ENCODE data around the gene C12orf75.
"Not testable (repeated sequence)": the region's sequence is repeated elsewhere in the genome, so short reads cannot be mapped to it uniquely, and the experiment has no call there.

Gene C12orf75

GRCh38 chr12:105331805-105332251 is 1.3 kb downstream of the C12orf75 start:
- Histone ChIP-seq H3K27ac (ENCODE audit: low read depth, low read length) (no peak overlapping the region), H3K4me3 (ENCODE audit: low read length) (no peak overlapping the region)

GRCh38 chr12:105332286-105332685 is 1.8 kb downstream of the C12orf75 start:
- H3K9ac ChIP-seq (ENCODE audit: low read length); H3K4me3 ChIP-seq (ENCODE audit: low read length); H3K27ac ChIP-seq (ENCODE audit: low read depth, low read length); H3K36me3 ChIP-seq (ENCODE audit: control insufficient read depth, insufficient read depth, low read length); H3K27me3 ChIP-seq (ENCODE audit: control insufficient read depth, insufficient read depth, low read length); H3K4me1 ChIP-seq (ENCODE audit: control insufficient read depth, insufficient read depth, low read length): not testable (repeated sequence)

More at GRCh38 chr12:105331805-105332251, 1.3 kb downstream of the C12orf75 start:
- Histone ChIP-seq H3K4me1 (ENCODE audit: control insufficient read depth, insufficient read depth, low read length) (peaks cover 5% of the 10 kb centered on the region), H3K27me3 (ENCODE audit: control insufficient read depth, insufficient read depth, low read length) (no peaks in the 10 kb centered on the region), H3K36me3 (ENCODE audit: control insufficient read depth, insufficient read depth, low read length) (no peaks in the 10 kb centered on the region), H3K9ac (ENCODE audit: low read length) (no peak overlapping the region)

- Histone ChIP-seq H3K36me3 (ENCODE audit: control insufficient read depth, insufficient read depth, low read length) (no peaks in the 10 kb centered on the region), H3K27ac (ENCODE audit: low read depth, low read length) (no peak overlapping the region), H3K4me1 (ENCODE audit: control insufficient read depth, insufficient read depth, low read length) (peaks cover 5% of the 10 kb centered on the region), H3K27me3 (ENCODE audit: control insufficient read depth, insufficient read depth, low read length) (no peaks in the 10 kb centered on the region), H3K4me3 (ENCODE audit: low read length) (no peak overlapping the region), H3K9ac (ENCODE audit: low read length) (no peak overlapping the region)
Observed at GRCh38 chr12:105332925-105333324, 2.4 kb downstream of the C12orf75 start.

- Histone ChIP-seq H3K9ac (ENCODE audit: low read length) (no peak overlapping the region), H3K27me3 (ENCODE audit: control insufficient read depth, insufficient read depth, low read length) (no peaks in the 10 kb centered on the region), H3K4me1 (ENCODE audit: control insufficient read depth, insufficient read depth, low read length) (peaks cover 5% of the 10 kb centered on the region), H3K4me3 (ENCODE audit: low read length) (no peak overlapping the region), H3K36me3 (ENCODE audit: control insufficient read depth, insufficient read depth, low read length) (no peaks in the 10 kb centered on the region), H3K27ac (ENCODE audit: low read depth, low read length) (no peak overlapping the region)
Observed at GRCh38 chr12:105334001-105334400, 3.5 kb downstream of the C12orf75 start.

- no peak overlapping the region for H3K9ac ChIP-seq (ENCODE audit: low read length)
- peaks cover 5% of the 10 kb centered on the region for H3K4me1 ChIP-seq (ENCODE audit: control insufficient read depth, insufficient read depth, low read length)
- H3K4me3 ChIP-seq (ENCODE audit: low read length), result no peak overlapping the region
- H3K27me3 ChIP-seq (ENCODE audit: control insufficient read depth, insufficient read depth, low read length), result no peaks in the 10 kb centered on the region
- H3K27ac ChIP-seq (ENCODE audit: low read depth, low read length), result no peak overlapping the region
- no peaks in the 10 kb centered on the region for H3K36me3 ChIP-seq (ENCODE audit: control insufficient read depth, insufficient read depth, low read length)
Observed at GRCh38 chr12:105334582-105334981, 4.1 kb downstream of the C12orf75 start.

GRCh38 chr12:105335856-105336255 is 5.4 kb downstream of the C12orf75 start:
- H3K4me3 ChIP-seq (ENCODE audit: low read length), result no peak overlapping the region
- H3K9ac ChIP-seq (ENCODE audit: low read length), result no peak overlapping the region
- H3K27me3 ChIP-seq (ENCODE audit: control insufficient read depth, insufficient read depth, low read length), result no peaks in the 10 kb centered on the region
- no peaks in the 10 kb centered on the region for H3K36me3 ChIP-seq (ENCODE audit: control insufficient read depth, insufficient read depth, low read length)
- no peaks in the 10 kb centered on the region for H3K4me1 ChIP-seq (ENCODE audit: control insufficient read depth, insufficient read depth, low read length)
- H3K27ac ChIP-seq (ENCODE audit: low read depth, low read length), result no peak overlapping the region

- H3K9ac ChIP-seq (ENCODE audit: low read length), result no peak overlapping the region
Observed at GRCh38 chr12:105336411-105336810, 5.9 kb downstream of the C12orf75 start.

GRCh38 chr12:105337391-105337790 is 6.9 kb downstream of the C12orf75 start:
- no peak overlapping the region for H3K27ac ChIP-seq (ENCODE audit: low read depth, low read length)
- H3K9ac ChIP-seq (ENCODE audit: low read length), result no peak overlapping the region
- H3K4me1 ChIP-seq (ENCODE audit: control insufficient read depth, insufficient read depth, low read length), result no peaks in the 10 kb centered on the region
- no peak overlapping the region for H3K4me3 ChIP-seq (ENCODE audit: low read length)
- no peaks in the 10 kb centered on the region for H3K27me3 ChIP-seq (ENCODE audit: control insufficient read depth, insufficient read depth, low read length)
- no peaks in the 10 kb centered on the region for H3K36me3 ChIP-seq (ENCODE audit: control insufficient read depth, insufficient read depth, low read length)

More at GRCh38 chr12:105336411-105336810, 5.9 kb downstream of the C12orf75 start:
- no peaks in the 10 kb centered on the region for H3K27me3 ChIP-seq (ENCODE audit: control insufficient read depth, insufficient read depth, low read length)
- H3K36me3 ChIP-seq (ENCODE audit: control insufficient read depth, insufficient read depth, low read length), result no peaks in the 10 kb centered on the region
- no peak overlapping the region for H3K4me3 ChIP-seq (ENCODE audit: low read length)
- H3K27ac ChIP-seq (ENCODE audit: low read depth, low read length), result no peak overlapping the region
- H3K4me1 ChIP-seq (ENCODE audit: control insufficient read depth, insufficient read depth, low read length), result no peaks in the 10 kb centered on the region

- H3K27me3 ChIP-seq (ENCODE audit: control insufficient read depth, insufficient read depth, low read length), result no peaks in the 10 kb centered on the region
- no peak overlapping the region for H3K4me3 ChIP-seq (ENCODE audit: low read length)
- H3K4me1 ChIP-seq (ENCODE audit: control insufficient read depth, insufficient read depth, low read length), result no peaks in the 10 kb centered on the region
- no peak overlapping the region for H3K9ac ChIP-seq (ENCODE audit: low read length)
- no peak overlapping the region for H3K27ac ChIP-seq (ENCODE audit: low read depth, low read length)
- no peaks in the 10 kb centered on the region for H3K36me3 ChIP-seq (ENCODE audit: control insufficient read depth, insufficient read depth, low read length)
Observed at GRCh38 chr12:105338966-105339365, 8.5 kb downstream of the C12orf75 start.

- Histone ChIP-seq H3K27me3 (ENCODE audit: control insufficient read depth, insufficient read depth, low read length) (no peaks in the 10 kb centered on the region), H3K4me1 (ENCODE audit: control insufficient read depth, insufficient read depth, low read length) (no peaks in the 10 kb centered on the region), H3K4me3 (ENCODE audit: low read length) (no peak overlapping the region), H3K27ac (ENCODE audit: low read depth, low read length) (no peak overlapping the region), H3K36me3 (ENCODE audit: control insufficient read depth, insufficient read depth, low read length) (no peaks in the 10 kb centered on the region), H3K9ac (ENCODE audit: low read length) (no peak overlapping the region)
Observed at GRCh38 chr12:105341010-105341409, 10.5 kb downstream of the C12orf75 start.

GRCh38 chr12:105341620-105342019 is 11.1 kb downstream of the C12orf75 start:
- H3K27me3 ChIP-seq (ENCODE audit: control insufficient read depth, insufficient read depth, low read length); H3K36me3 ChIP-seq (ENCODE audit: control insufficient read depth, insufficient read depth, low read length); H3K4me3 ChIP-seq (ENCODE audit: low read length); H3K27ac ChIP-seq (ENCODE audit: low read depth, low read length); H3K4me1 ChIP-seq (ENCODE audit: control insufficient read depth, insufficient read depth, low read length); H3K9ac ChIP-seq (ENCODE audit: low read length): not testable (repeated sequence)

- H3K4me1 ChIP-seq (ENCODE audit: control insufficient read depth, insufficient read depth, low read length), result no peaks in the 10 kb centered on the region
Observed at GRCh38 chr12:105342464-105342863, 12.0 kb downstream of the C12orf75 start.

GRCh38 chr12:105343836-105344235 is 13.3 kb downstream of the C12orf75 start:
- no peaks in the 10 kb centered on the region for H3K4me1 ChIP-seq (ENCODE audit: control insufficient read depth, insufficient read depth, low read length)
- no peaks in the 10 kb centered on the region for H3K27me3 ChIP-seq (ENCODE audit: control insufficient read depth, insufficient read depth, low read length)
- H3K27ac ChIP-seq (ENCODE audit: low read depth, low read length), result no peak overlapping the region
- H3K9ac ChIP-seq (ENCODE audit: low read length), result no peak overlapping the region
- no peaks in the 10 kb centered on the region for H3K36me3 ChIP-seq (ENCODE audit: control insufficient read depth, insufficient read depth, low read length)
- no peak overlapping the region for H3K4me3 ChIP-seq (ENCODE audit: low read length)

More at GRCh38 chr12:105342464-105342863, 12.0 kb downstream of the C12orf75 start:
- Histone ChIP-seq H3K9ac (ENCODE audit: low read length) (no peak overlapping the region), H3K36me3 (ENCODE audit: control insufficient read depth, insufficient read depth, low read length) (no peaks in the 10 kb centered on the region), H3K27me3 (ENCODE audit: control insufficient read depth, insufficient read depth, low read length) (no peaks in the 10 kb centered on the region), H3K27ac (ENCODE audit: low read depth, low read length) (no peak overlapping the region), H3K4me3 (ENCODE audit: low read length) (no peak overlapping the region)
